ENCODE measurements around the gene PCDHA3.
"Not testable (repeated sequence)": the region's sequence is repeated elsewhere in the genome, so short reads cannot be mapped to it uniquely, and the experiment has no call there.

- TF ChIP-seq CTCF (IDR thresholded peaks at IDR 0.05); TCF7L2 (IDR thresholded peaks at IDR 0.05; ENCODE audit: low read depth, low read length): not testable (repeated sequence)
Observed at GRCh38 chr5:140829511-140830501, 28.9 kb downstream of the PCDHA3 start.

Data from Panc1 (cell line).